ENCODE measurements around the gene NACA2.

DNA sequence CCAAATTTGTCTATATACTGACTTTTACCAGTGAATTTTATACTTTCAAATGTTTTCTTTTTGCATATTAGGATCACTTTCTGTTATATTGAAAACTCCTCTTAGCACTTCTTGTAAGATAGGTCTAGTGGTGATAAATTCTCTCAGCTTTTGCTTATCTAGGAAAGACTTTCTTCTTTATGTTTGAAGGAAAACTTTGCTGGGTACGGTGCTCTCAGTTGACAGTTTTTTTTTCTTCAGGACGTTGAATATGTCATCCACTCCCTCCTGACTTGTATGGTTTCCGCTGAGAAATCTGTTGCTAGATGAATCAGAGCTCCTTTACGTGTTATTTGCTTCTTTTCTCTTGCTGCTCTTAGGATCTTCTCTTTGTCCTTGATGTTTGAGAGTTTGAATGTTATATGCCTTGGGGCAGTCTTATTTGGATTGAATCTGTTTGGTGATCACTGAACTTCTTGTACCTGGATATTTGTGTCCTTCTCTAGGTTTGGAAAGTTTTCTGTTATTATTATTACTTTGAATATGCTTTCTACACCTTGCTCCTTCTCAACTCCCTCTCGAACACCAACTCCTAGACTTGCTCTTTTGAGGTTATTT is 44.0 kb upstream of the NACA2 start:
- TF ChIP-seq, protein P1, sequence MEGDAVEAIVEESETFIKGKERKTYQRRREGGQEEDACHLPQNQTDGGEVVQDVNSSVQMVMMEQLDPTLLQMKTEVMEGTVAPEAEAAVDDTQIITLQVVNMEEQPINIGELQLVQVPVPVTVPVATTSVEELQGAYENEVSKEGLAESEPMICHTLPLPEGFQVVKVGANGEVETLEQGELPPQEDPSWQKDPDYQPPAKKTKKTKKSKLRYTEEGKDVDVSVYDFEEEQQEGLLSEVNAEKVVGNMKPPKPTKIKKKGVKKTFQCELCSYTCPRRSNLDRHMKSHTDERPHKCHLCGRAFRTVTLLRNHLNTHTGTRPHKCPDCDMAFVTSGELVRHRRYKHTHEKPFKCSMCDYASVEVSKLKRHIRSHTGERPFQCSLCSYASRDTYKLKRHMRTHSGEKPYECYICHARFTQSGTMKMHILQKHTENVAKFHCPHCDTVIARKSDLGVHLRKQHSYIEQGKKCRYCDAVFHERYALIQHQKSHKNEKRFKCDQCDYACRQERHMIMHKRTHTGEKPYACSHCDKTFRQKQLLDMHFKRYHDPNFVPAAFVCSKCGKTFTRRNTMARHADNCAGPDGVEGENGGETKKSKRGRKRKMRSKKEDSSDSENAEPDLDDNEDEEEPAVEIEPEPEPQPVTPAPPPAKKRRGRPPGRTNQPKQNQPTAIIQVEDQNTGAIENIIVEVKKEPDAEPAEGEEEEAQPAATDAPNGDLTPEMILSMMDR (conservative IDR thresholded peaks at IDR 0.05; ENCODE audit: low read depth, low read length): no peak
- TF ChIP-seq CEBPB (IDR thresholded peaks at IDR 0.05; ENCODE audit: low read depth, low read length) (no peak), FOS (IDR thresholded peaks at IDR 0.05; ENCODE audit: low read depth, low read length) (no peak), POLR2A (IDR thresholded peaks at IDR 0.05; ENCODE audit: low read depth, low read length) (no peak), CHD1 (IDR thresholded peaks at IDR 0.05; ENCODE audit: low read depth, low read length) (no peak)

Data from IMR-90 (cell line).